HL-60/S4 treated with retinoic acid at 250 ng/mL for 4 days and 3 days (cell line): Measurements from ENCODE around the gene FCN2.
"Not testable (repeated sequence)": the region's sequence is repeated elsewhere in the genome, so short reads cannot be mapped to it uniquely, and the experiment has no call there.

ENCODE experiments used
- in situ Hi-C: fragments of 300-500 bp; cut with MboI; formaldehyde crosslinking; loops from 2 replicates; pipeline ENCODE4 v1.7.0; 2022; ENCODE audit warnings: low sequenced_read_pairs

FCN2 gene

GRCh38 chr9:134847138-134847537 is 33.5 kb upstream of the FCN2 start:
- in situ Hi-C loops, result no loop called here

- in situ Hi-C loops, result no loop called here
These were observed 32.7 kb upstream of the FCN2 start for GRCh38 chr9:134847752-134848432.

GRCh38 chr9:134848504-134848903 is 32.1 kb upstream of the FCN2 start:
- in situ Hi-C loops, result no loop called here

GRCh38 chr9:134850611-134851010 is 30.0 kb upstream of the FCN2 start:
- in situ Hi-C loops, result no loop called here

- in situ Hi-C loops, result no loop called here
These were observed 29.6 kb upstream of the FCN2 start for GRCh38 chr9:134851020-134851419.

GRCh38 chr9:134852906-134853654 is 27.5 kb upstream of the FCN2 start:
- in situ Hi-C loops, result no loop called here

- in situ Hi-C loops, result no loop called here
These were observed 26.7 kb upstream of the FCN2 start for GRCh38 chr9:134853893-134854292.

- in situ Hi-C loops, result no loop called here
These were observed 26.0 kb upstream of the FCN2 start for GRCh38 chr9:134854541-134854981.

- in situ Hi-C loops, result no loop called here
These were observed 25.2 kb upstream of the FCN2 start for GRCh38 chr9:134855231-134855899.

- in situ Hi-C loops, result no loop called here
These were observed 24.7 kb upstream of the FCN2 start for GRCh38 chr9:134855900-134856377.

GRCh38 chr9:134857451-134857850 is 23.2 kb upstream of the FCN2 start:
- in situ Hi-C loops, result not testable (repeated sequence)

GRCh38 chr9:134858051-134858841 is 22.4 kb upstream of the FCN2 start:
- in situ Hi-C loops, result no loop called here

GRCh38 chr9:134860510-134860909 is 20.1 kb upstream of the FCN2 start:
- in situ Hi-C loops, result no loop called here

GRCh38 chr9:134861595-134862334 is 18.8 kb upstream of the FCN2 start:
- in situ Hi-C loops, result no loop called here

GRCh38 chr9:134863306-134863902 is 17.2 kb upstream of the FCN2 start:
- in situ Hi-C loops, result no loop called here

- in situ Hi-C loops, result no loop called here
These were observed 16.4 kb upstream of the FCN2 start for GRCh38 chr9:134863941-134864820.

GRCh38 chr9:134864821-134865190 is 15.8 kb upstream of the FCN2 start:
- in situ Hi-C loops, result no loop called here

- in situ Hi-C loops, result no loop called here
These were observed 12.5 kb upstream of the FCN2 start for GRCh38 chr9:134867917-134868750.
